WI38 (cell line): ENCODE measurements around the gene ST3GAL2.
A peak's percentile ranks its signal among the peaks of the same experiment; 100 is the strongest.

Experiments
- H3K4me3 ChIP-seq: 2 replicates; pipeline ENCODE4 v1.5.1; 2011; ENCODE audit warnings: low read depth, mild to moderate bottlenecking, control low read depth, low read length
- TF ChIP-seq, protein P1 (sequence below): IDR thresholded peaks from 2 replicates; pipeline ENCODE4 v1.5.1; 2012; ENCODE audit warnings: low read depth, mild to moderate bottlenecking, control low read depth, low read length

ST3GAL2 gene

DNA sequence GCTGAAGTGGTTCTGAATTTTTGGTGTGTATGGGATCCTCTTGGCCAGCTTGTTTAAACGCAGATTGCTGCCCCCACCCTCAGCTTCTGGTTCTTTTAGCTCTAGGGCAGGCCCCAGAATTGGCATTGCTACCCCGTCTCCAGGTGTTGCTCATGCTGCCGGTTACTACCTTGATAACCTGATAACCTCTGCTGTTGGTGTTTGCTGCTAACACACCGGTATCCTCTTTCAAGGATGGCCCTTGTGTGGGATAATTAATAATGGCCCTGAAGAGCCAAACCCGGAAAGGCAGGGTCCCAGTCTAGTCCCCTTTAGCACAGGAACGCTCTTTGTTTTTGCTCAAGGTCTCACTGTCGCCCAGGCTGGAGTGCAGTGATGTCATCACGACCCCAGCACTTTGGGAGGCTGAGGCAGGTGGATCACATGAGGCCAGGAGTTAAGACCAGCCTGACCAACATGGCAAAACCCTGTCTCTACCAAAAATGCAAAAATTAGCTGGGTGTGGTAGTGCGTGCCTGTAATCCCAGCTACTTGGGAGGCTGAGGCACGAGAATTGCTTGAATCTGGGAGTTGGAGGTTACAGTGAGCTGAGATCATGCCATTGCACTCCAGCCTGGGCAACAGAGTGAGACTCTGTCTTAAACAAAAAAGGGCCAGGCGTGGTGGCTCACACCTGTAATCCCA lies 1.3 kb upstream of the ST3GAL2 start:
- H3K4me3 ChIP-seq: no peak overlapping the region

DNA sequence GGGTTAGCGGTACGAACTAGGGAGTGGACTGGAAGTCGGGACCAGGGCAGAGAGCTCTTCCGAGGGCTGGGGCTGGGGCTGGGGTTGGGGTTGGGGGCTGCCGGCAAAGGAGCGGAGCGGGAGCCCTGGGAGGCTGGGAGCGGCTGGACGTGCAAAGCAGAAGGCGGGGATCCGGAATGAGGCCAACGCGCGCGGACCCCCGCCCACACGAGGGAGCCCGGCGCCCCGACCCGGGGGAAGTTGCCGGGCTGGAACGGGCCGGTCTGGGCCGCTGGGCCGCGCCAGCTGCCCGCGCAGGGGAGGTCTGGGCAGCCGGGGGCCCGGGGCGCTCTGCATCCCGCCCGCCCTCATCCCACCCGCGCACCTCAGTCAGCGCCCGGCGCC lies 323 bp downstream of the ST3GAL2 start:
- H3K4me3 ChIP-seq: peak overlapping the region; percentile 81
- TF ChIP-seq, protein P1, sequence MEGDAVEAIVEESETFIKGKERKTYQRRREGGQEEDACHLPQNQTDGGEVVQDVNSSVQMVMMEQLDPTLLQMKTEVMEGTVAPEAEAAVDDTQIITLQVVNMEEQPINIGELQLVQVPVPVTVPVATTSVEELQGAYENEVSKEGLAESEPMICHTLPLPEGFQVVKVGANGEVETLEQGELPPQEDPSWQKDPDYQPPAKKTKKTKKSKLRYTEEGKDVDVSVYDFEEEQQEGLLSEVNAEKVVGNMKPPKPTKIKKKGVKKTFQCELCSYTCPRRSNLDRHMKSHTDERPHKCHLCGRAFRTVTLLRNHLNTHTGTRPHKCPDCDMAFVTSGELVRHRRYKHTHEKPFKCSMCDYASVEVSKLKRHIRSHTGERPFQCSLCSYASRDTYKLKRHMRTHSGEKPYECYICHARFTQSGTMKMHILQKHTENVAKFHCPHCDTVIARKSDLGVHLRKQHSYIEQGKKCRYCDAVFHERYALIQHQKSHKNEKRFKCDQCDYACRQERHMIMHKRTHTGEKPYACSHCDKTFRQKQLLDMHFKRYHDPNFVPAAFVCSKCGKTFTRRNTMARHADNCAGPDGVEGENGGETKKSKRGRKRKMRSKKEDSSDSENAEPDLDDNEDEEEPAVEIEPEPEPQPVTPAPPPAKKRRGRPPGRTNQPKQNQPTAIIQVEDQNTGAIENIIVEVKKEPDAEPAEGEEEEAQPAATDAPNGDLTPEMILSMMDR: no peak

More for the DNA sequence above, 1.3 kb upstream of the ST3GAL2 start:
- TF ChIP-seq, protein P1: no peak

DNA sequence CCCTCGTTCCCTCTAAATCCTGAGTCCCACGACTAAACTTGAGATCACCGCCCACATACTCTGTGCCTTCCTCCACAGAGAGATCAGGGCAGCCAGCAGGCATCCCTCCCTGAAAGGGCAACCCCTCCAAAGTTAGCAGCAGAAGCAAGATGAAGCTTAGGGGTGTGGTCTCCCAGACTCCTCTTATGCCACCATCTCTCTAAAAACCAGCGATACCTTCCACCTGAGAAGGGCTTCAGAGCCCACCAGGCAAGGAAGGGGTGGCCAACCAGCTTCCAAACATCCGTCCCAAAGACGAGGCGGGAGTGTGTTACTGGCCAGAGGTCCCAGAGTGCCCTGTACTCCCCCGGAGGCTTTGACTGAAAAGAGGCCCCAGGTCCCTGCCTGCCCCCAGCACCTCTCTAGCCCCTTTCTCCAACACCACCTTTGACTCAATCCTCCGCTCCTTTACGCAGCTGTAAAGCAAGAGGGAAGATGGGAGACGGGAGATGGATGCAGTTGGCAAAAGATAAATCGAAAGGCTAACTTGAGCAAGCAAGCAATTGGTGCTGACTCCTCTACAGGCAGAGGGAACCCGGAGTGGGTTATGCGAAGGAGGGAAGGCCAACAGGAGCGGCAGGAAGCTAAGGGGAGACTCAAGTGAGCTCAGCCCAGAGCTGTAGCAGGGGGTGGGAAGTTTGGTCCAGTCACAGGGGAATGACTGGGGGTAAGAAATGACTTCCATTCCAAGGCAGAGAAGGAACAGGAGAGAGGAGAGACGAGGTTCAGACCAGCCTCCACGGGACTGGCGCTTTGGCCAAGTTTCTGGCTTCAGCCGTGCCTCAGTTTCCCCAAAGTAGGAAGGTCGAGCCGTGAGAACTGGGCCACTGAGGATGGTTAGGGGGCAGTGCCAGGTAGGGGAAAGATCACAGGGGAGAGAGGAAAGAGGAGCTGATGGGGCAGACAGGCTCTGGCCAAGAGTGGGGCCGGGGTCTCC lies 1.0 kb downstream of the ST3GAL2 start:
- TF ChIP-seq, protein P1: no peak
- H3K4me3 ChIP-seq: peak overlapping the region; percentile 81

DNA sequence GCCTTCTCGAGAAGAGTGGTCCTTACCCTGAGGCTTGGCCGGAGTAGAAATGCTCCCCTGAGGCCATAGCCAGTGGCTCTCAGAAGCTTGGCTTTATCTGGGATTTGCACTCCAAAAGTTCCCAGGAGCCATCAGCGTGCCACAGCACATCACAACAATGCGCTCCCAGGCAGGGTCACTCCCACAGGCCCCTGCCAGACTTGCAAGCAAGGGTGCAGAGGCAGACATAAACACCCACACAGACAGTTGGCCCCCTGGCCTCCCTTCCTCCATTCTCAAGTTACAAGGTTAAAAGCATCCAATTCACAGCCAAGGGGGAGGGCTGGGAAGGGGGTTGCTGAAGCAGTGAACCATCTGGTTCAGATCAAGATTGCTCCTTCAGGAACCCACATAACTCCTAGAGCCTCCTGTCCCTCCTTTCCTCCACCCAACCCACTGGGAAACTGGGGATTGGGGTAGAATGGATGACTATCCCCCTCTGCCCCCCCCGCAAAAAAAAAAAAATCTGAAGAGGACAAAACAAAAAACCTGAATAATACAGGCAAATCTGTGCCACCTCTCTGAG lies 1.8 kb downstream of the ST3GAL2 start:
- TF ChIP-seq, protein P1: no peak
- peak overlapping the region; percentile 81 for H3K4me3 ChIP-seq

DNA sequence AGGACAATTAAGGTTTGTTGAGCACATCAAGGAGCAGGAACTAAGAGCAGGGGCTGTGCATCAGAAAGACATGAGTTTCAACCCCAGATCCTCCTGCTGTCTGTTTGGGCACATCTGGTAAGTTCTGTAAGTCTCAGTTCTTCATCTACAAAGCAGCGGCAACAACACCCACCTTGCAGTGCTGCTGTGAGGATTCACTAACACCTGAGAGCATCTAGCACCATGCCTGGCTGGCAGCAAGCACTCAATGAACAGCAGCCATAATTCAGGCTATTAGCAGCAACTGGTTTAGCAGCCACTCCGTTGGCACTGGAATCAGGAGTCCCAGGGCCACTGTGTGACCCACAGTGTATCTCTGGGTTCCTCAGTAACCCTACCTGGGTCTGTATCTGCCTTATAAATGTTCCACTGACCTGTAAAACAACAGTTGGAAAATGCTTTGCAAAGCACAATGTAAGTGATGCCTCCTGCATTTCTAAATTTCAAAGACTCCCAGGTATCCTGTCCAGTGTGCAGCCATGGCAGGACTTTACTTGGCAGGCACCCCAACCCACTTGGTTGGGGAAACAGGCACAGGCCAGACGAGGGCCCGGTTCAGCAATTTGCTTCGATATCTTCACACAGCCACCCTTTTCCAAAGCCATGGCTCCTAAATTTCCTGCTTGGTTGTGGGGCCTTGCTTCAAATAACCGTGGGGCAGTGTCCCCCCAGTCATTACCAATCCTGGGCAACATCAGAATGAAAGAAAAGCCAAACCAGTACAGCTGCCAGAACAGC lies 4.2 kb downstream of the ST3GAL2 start:
- no peak overlapping the region for H3K4me3 ChIP-seq
- TF ChIP-seq, protein P1: no peak

DNA sequence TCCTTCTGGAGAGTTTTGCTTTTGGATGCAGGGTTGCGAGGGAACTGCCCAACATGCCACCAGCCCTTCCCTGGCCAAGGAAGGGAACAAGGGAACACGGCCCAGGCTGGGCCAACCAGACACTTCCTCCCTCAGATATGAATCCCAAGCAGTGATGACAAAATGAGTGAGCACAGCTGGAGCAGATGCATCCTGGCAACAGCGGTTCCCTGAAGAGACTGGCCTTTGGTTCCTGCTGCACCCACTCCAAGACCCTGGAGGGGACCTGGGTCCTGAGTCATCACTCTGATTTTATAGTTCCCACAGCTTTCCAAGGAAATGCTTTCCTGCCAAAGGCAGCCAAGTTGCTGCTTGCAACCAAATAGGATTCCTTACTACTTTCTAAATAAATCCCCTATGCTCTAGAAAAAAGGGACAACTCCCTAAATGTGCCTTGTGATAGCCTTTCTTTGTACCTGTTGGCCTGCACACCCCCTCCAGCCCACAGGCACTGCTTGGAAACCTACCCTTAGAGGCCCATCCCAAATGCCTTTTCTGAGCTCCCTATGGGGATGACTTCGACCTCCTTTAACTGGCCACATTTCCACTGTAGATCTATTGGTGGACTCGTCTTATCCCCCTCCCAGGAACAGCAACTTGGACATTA lies 5.3 kb downstream of the ST3GAL2 start:
- H3K4me3 ChIP-seq: no peak overlapping the region
- TF ChIP-seq, protein P1: no peak
